NCI-H2107 treated with DMSO at 0.1 percent for 48 hours (cell line): Measurements from ENCODE around the gene IFT22.
"Not testable (repeated sequence)": the region's sequence is repeated elsewhere in the genome, so short reads cannot be mapped to it uniquely, and the experiment has no call there.

ENCODE experiments used
- DNase-seq: peaks from one replicate; lab custom pipeline; 2025; ENCODE audit not compliant: unreplicated experiment; lab: John Stamatoyannopoulos, UW

IFT22 gene

DNA sequence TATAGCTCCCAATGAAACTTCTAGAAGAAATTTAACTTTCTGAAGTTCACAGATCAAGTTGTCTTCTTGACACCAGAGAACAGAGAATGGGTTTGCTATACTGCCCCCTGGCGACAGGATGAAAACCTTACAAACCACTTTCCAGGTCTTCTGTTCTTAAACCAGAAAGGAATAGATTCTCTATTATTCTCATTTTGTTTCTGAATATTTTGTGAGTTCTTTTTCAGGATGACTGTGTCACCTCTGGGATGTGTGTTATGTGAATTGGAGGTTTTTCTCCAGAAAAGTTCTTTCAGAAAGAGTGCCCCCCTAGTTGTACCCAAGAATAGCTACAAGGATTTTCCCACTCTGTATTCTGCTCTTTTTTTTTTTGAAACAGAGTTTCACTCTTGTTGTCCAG, 6.3 kb downstream of the IFT22 start:
- no peak for DNase-seq

DNA sequence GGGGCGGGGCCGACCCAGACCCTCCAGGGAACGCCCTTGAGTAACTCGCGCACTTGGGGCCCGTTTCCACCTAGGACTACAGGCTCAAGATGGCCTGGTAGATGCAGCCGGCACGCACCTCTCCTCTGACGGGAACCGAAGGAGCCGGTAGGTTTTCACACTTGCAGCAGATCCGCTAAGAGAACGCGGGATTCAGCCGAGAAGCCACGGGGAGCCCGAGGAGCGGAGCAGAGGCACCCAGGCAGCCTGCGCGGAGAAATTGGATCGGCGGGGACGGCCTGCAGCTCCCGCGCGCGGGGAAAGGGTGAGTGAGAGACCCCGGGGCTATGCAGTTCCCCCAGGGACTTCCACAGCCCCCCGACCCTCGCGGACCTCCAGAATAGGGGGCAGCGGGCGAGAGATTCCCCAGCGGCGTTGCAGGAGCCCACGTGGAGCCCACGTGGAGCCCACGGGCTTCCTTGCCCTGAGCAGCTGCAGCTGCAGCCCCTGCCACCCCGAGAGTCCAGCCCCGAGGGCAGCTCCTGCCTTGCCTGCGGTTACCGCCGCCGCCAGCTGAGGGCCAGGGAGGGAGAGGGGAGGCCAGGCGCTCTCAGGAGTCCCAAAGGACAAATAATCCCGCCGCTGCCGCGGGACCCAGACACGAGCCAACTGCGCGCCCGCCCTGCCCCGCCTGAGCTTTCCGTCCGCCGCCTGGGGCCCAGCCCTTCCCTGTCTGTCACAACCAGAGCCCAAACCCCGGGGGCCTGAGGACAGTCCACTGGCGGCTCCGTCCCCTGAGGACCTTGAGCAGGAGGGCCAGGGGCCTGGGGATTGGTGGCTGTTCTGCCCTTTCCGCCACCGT, 13.1 kb downstream of the IFT22 start:
- DNase-seq = no peak

- DNase-seq = no peak
Measured at GRCh38 chr7:101306307-101306706, 15.3 kb downstream of the IFT22 start.

DNA sequence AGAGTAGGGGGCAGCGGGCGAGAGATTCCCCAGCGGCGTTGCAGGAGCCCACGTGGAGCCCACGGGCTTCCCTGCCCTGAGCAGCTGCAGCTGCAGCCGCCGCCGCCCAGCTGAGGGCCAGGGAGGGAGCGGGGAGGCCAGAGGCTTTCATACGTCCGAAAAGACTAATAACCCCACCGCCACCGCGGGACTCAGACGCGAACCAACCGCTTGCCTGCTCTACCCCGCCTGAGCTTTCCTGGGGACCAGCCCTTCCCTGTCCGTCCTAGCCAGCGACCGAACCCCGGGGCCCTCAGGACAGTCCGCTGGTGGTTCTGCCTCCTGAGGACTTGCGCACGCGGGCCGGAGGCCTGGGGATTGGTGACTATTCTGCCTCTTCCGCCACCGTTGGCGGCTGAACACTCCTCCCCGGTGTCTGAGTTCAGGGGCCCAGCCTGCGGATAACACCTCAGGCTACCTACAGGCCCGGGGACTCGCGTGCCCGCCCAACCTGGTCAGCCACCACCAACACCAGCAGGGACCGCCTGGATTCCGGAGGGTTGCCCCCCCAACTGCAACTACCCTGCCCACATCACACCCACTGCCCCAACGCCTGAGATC, 18.4 kb downstream of the IFT22 start:
- no peak for DNase-seq

- no peak for DNase-seq
Measured at GRCh38 chr7:101302641-101303101, 18.9 kb downstream of the IFT22 start.

DNA sequence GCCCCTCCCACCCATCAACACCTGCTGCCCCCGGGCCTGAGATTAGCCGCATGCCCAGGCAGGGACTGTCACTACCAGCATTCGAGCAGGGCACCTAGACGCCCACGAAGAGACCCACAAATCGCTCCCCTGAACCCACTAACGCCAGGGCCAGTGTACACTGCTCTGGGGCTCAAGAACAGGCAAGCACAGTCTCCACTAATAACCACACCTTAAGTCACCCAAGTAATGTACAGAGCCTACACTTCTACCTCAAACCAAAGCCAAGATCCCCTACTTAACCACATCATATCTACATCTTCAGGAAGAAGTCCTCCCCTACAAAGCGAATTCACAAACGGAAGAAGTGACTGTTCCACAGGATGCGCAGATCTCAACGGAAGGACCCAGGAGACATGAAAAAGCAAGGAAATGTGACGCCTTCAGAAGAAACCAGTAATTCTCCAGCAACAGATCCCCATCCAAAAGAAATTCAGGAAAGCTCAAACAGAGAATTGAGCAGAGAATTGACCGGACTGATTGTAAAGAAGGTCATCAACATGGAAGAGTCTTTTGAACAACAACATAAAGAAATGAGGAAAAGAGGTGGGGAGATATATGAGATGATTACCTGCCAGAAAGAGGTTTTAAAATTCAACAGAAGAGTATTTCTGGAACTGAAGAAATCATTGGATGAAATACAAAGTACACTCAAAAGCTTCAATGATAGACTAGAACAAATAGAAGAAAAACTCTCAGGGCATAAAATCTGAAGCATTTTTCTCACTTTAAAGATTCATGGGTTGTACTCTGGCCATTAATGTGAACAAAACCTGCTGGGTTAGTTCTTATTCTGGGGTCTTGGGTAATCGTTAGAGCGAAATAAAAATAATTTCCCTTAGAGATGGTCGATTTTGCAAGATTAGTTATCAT, 20.9 kb downstream of the IFT22 start:
- DNase-seq = no peak

- no peak for DNase-seq
Measured at GRCh38 chr7:101299511-101300464, 21.8 kb downstream of the IFT22 start.

GRCh38 chr7:101294832-101295121, 26.8 kb downstream of the IFT22 start:
- no peak for DNase-seq

DNA sequence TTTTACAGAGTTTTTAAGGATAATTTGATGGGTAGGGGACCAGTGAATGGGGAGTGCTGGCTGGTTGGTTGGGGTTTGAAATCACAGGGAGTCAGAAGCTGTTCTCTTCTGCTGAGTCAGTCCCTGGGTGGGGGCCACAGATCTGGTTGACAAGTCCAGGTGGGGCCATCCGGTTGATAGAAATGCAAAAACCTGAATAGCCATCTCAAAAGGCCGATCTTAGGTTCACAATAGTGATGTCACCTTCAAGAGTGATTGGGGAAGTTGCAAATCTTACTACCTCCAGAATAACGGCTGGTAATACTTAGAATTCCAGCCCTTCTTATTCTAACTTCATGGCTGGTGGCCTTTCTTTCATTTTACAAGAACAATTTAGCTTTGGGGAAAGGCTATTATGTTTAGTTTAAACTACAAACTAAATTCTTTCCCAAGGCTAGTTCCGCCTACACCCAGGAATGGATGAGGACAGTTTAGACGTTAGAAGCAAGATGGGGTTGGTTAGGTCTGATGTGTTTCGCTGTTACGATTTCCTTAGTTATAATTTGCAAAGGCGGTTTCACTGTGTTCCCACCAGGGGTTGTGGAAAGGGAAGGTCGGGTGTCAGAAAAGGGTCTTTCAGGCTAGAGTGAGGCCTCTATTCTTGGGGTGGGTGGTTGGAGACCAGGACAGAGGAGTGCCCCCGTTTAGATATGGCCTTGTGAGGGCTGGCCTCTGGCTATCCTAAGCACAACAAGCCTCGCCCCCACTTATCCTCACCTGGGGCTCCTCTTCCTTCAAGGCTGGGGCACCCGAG, 27.4 kb downstream of the IFT22 start:
- no peak for DNase-seq

DNA sequence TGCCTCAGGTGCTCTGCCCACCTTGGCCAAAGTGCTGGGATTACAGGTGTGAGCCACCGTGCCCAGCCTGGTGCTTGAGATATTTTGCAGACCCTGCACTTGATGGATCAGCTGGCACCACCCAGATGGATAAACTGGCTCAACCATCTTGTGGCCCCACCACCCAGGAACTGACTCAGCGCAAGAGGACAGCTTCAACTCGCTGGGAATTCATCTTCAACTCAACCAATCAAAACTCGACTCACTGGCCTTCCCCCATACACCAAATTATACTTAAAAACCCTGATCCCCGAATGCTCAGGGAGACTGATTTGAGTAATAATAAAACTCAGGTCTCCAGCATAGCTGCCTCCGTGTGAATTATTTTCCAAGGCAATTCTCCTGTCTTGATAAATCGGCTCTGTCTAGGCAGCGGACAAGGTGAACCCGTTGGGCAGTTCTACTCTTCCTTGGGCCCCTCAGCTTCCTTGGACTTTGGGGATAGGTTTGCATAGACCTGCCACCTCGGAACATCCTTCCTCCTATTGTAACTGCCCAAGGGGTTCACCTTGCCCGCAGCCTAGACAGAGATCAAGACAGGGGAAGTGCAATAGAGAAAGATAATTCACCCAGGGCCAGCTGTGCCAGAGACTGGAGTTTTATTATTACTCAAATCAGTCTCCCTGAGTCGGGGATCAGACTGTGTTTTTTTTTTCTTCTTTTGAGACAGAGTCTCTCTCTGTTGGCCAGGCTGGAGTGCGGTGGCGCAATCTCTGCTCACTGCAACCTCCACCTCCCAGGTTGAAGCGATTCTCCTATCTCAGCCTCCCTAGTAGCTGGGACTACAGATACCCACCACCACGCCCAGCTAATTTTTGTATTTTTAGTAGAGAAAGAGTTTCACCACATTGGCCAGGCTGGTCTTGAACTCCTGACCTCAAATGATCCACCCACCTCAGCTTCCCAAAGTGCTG, 28.3 kb downstream of the IFT22 start:
- DNase-seq = not testable (repeated sequence)

GRCh38 chr7:101292566-101292965, 29.0 kb downstream of the IFT22 start:
- DNase-seq = not testable (repeated sequence)

DNA sequence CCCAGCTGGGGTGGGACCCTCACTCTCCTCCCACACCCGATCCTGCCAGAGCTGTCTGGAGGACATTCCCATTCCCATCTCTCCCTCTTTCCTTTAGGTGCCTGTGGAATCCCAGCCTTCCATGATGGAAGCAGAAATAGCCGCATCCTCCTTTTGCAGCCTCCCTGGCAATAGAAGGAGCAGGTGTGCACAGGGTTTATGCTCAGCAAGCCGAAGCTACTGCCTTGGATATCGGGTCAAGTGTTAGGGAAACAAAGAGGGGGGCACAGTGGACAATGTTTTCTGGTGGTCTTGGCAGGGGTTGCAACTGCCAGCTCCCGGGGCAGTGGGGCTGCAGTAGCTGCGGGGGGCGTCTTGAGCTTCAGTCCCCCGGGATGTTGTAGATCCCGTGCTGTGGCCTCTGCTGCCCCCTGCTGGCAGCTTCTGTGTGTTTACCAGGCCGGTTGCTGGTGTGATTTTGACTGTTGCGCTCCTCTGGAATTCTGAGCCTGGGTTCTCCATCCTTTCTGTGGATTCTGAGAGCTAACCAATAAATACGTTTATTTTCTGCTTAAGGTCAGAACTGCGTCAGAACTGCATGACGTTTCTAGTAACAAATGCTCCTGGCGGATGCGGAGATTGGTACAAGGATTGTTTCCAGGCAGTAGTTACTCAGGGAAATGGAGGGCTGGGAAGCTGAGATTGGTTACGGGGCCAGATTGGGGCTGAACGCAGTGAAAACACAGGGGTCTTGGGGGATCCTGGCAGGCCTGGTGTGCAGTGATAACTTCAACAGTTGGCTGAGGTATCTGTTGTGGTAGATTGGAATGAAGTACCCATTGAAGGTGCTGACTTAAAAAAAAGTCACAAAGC, 31.2 kb downstream of the IFT22 start:
- peak; percentile 26 for DNase-seq

DNA sequence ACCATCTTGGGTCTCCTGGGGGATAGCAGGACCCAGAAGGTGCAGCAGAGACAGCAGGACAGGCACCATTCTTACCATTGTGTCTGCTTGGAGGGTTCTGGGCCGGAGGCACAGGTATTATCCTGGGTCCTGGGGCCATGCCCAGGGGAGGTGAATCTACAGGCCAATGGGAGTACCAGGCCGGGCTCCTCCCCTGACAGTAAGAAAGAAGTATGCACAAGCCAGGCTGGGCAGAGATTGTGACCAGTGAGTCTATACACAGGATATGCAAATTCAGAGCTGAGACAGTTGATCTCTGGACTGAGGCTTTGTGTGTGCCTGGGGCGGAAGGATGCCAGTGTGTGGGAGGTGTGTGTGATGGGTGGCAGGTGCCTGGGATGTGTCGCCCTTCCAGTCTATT, 31.9 kb downstream of the IFT22 start:
- not testable (repeated sequence) for DNase-seq

DNA sequence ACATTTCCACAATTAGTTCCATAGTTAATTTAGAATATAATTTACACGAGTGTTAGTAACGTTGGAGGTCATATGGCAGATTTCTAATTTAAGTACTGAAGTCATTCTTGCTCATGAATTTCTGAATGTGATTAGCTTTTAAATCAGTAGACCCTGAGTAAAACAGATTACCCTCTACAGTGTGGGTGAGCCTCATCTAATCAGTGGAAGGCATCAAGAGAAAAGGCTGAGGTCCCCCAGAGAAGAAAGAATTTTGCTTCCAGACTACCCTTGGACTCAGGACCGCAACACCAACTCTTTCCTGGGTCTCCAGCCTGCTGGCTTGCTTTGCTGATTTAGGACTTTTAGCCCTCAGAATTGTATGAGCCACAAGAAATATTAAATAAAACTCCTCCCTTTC, 33.2 kb downstream of the IFT22 start:
- DNase-seq = no peak

DNA sequence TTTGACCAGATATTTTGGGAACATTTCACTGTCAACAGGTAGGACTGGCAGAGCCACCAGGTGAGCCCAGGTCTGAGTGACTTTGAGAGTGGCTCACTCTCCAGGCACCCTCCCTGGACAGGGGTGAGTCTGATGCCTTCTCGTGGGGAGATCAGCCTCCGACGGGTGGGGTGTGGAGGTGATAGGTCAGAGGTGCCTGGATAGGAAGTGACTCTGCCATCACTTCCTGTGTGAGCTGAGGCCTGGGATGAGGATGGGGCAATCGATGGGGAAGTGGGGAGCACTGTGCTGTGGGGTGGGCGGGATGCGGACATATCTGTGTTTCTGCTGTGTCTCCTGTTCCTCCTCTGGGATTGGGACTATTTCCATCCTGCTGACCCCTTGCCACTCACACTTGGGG, 34.6 kb downstream of the IFT22 start:
- DNase-seq = no peak

GRCh38 chr7:101285880-101286279, 35.7 kb downstream of the IFT22 start:
- DNase-seq = peak; percentile 3

DNA sequence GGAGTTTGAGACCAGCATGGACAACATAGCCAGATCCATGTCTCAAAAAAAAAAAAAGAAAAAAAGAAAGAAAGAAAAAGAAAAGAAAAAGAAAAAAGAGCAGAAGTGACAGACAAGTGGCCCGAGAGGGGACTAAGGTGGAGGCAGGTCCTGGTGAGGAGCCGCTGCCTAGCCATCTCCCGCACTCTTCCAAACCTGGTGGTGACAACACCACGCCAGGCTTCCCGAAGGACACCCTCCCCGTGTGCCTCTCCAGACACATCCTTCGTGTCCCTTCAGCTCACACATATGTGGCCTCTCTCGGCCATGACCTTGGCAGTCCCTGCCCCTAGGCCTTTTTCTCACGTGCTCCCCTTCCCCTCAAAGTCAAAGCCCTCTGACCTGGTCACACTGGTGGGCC, 36.4 kb downstream of the IFT22 start:
- no peak for DNase-seq

GRCh38 chr7:101280912-101281311, 40.7 kb downstream of the IFT22 start:
- DNase-seq = not testable (repeated sequence)
